ENCODE data around the gene CHRNA10. TPM values are rescaled to one million over a fixed set of nuclear protein-coding genes. Genes with fewer than 3 reads are reported as not detected.

Gene CHRNA10
- total and polyA plus RNA-seq, 11 donors = 0.30 to 0.80 (median 0.47) TPM; not detected in 1

DNA sequence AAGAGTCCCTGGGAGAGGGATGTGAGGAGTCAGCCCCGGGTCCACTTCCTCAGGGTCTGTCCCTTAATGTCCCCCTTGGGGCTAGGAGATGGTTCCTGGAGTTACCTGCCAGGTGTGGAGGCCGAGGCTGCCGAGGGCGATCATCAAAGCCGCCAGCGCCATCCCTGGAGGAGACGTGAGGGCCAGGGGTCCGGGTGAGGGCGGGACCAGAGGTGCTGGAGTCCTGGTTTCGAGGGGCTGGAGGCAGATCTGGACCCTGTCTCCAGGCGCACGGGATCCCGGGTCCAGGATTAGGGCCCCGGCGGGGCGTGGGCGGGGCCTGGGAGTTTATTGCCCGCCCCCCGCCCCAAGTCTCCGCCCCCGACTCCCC lies 29.5 kb downstream of the CHRNA10 start, which contains the start of gene ART5:
Gene ART5, minus strand, starts transcription at position 292 of the 370 bp plus-strand sequence. Its CDS starts 130 bp downstream, at position 162.
- Histone ChIP-seq H3K27ac (peak within 1 kb of the TSS in 11 of 12 donors; percentile 19 to 80 (median 72)), H3K9me3 (no peaks in the 10 kb centered on the region), H3K4me3 (peak within 1 kb of the TSS; percentile 22 to 70 (median 60)), H3K27me3 (peaks cover 0 to 17% (median 0%) of the 10 kb centered on the region in 9 donors), H3K4me1 (peaks cover 0 to 31% (median 15%) of the 10 kb centered on the region in 12 donors), H3K36me3 (no peaks in the 10 kb centered on the region)
- ATAC-seq (no peak), DNase-seq (no peak)
- intact Hi-C loops (cut with DNase I) = no loop called here
- 11 to 31% (median 14%) methylated on average over 6 to 21 of the region's 21 CpGs for WGBS, 4 donors
- TF ChIP-seq, protein P1, sequence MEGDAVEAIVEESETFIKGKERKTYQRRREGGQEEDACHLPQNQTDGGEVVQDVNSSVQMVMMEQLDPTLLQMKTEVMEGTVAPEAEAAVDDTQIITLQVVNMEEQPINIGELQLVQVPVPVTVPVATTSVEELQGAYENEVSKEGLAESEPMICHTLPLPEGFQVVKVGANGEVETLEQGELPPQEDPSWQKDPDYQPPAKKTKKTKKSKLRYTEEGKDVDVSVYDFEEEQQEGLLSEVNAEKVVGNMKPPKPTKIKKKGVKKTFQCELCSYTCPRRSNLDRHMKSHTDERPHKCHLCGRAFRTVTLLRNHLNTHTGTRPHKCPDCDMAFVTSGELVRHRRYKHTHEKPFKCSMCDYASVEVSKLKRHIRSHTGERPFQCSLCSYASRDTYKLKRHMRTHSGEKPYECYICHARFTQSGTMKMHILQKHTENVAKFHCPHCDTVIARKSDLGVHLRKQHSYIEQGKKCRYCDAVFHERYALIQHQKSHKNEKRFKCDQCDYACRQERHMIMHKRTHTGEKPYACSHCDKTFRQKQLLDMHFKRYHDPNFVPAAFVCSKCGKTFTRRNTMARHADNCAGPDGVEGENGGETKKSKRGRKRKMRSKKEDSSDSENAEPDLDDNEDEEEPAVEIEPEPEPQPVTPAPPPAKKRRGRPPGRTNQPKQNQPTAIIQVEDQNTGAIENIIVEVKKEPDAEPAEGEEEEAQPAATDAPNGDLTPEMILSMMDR (IDR thresholded peaks at IDR 0.05) = no peak
- no peak for TF ChIP-seq POLR2A (IDR thresholded peaks at IDR 0.05)

DNA sequence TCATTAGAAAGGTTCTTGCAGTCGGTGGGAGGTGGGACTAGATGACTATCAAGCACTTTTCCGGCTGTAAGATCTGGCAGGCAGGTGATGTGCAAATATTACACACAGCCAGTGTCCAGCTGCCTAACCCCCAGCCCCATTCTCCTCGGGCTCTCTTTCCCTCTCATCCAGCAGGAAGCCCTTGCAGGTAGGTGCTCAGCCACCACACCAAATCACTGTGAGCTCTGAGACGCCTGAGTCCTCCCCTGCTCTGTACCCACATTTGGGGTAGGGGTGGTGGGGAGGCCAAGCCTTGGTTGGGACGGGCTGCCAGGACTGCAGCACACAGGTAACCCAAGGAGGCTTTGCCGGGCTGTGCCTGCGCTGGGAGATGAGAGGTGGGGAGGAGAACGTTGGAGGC lies 30.0 kb downstream of the CHRNA10 start:
- ATAC-seq (no peak), DNase-seq (no peak)
- WGBS, 4 donors = 56 to 64% (median 59%) methylated on average over 8 of the region's 8 CpGs
- H3K4me3 ChIP-seq = no peak overlapping the region
- peaks cover 0 to 17% (median 0%) of the 10 kb centered on the region in 9 donors for H3K27me3 ChIP-seq
- H3K27ac ChIP-seq = no peak overlapping the region
- H3K4me1 ChIP-seq = peaks cover 0 to 31% (median 15%) of the 10 kb centered on the region in 12 donors
- H3K9me3 ChIP-seq = no peaks in the 10 kb centered on the region
- TF ChIP-seq, protein P1 (IDR thresholded peaks at IDR 0.05) = no peak
- no peak for TF ChIP-seq POLR2A (IDR thresholded peaks at IDR 0.05)
- intact Hi-C loops (cut with DNase I) = no loop called here
- no peaks in the 10 kb centered on the region for H3K36me3 ChIP-seq

DNA sequence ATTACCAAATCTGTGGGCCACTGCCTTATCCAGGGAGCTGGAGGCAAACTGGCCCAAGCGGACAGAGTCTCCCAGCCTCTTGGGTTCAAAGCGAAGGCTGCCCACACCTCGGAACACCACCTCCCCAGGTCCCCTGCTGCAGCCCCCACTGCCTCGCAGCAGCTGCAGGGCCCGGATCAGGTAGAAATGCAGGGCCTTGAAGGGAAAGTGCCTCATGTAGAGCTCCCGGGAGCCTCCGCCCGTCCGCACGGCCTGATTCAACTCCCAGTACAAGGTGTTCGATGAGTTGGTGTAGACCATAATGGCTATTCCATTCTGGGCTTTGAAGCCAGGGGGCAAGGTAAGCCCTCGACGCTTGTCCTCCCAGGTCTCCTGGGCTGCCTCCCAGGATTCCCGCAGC lies 31.3 kb downstream of the CHRNA10 start:
- 84 to 96% (median 94%) methylated on average over 5 to 14 of the region's 14 CpGs for WGBS, 4 donors
- ATAC-seq = no peak
- intact Hi-C loops (cut with DNase I) = no loop called here

DNA sequence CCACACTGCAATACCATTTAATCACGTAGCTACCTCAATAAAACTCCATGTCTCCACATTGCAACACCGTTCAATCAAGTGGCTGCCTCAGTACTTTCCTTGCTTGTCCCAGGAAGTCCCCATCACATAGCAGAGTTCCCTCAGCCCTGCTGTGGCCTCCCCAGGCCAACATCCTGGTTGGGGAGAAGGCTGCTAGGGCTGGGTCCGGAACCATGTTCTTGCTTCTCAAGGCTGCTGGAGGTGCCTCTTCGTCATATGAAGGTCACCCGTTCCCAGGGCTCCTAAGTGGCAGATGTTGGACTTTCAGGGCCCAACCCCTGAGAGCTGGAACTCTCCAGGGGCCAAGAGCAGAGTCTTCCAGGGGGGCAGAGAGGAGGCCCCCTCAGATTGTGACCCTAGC lies 32.7 kb downstream of the CHRNA10 start:
- Histone ChIP-seq H3K9me3 (no peaks in the 10 kb centered on the region), H3K27me3 (peaks cover 0 to 15% (median 0%) of the 10 kb centered on the region in 9 donors), H3K4me3 (no peak overlapping the region), H3K27ac (no peak overlapping the region), H3K36me3 (no peaks in the 10 kb centered on the region), H3K4me1 (peaks cover 0 to 15% (median 9%) of the 10 kb centered on the region in 12 donors)
- ATAC-seq = no peak
- intact Hi-C loops (cut with DNase I) = no loop called here
- TF ChIP-seq, protein P1 (IDR thresholded peaks at IDR 0.05) = no peak
- TF ChIP-seq POLR2A (IDR thresholded peaks at IDR 0.05) = no peak
- DNase-seq = no peak
- WGBS, 4 donors = 83 to 90% (median 87%) methylated on average over 4 to 5 of the region's 5 CpGs

More for the DNA sequence above, 31.3 kb downstream of the CHRNA10 start:
- DNase-seq = no peak
- H3K4me1 ChIP-seq = peaks cover 0 to 24% (median 11%) of the 10 kb centered on the region in 12 donors
- no peaks in the 10 kb centered on the region for H3K9me3 ChIP-seq
- H3K36me3 ChIP-seq = no peaks in the 10 kb centered on the region
- TF ChIP-seq POLR2A (IDR thresholded peaks at IDR 0.05) = no peak
- TF ChIP-seq, protein P1 (IDR thresholded peaks at IDR 0.05) = no peak
- peaks cover 0 to 17% (median 0%) of the 10 kb centered on the region in 9 donors for H3K27me3 ChIP-seq
- H3K4me3 ChIP-seq = no peak overlapping the region
- H3K27ac ChIP-seq = no peak overlapping the region
